GOT3 (cell line): Measurements from ENCODE around the gene HECTD1.
A peak's percentile ranks its signal among the peaks of the same experiment; 100 is the strongest.
"Not testable (repeated sequence)": the region's sequence is repeated elsewhere in the genome, so short reads cannot be mapped to it uniquely, and the experiment has no call there.

Source experiments
- DNase-seq: peaks from one replicate; lab custom pipeline; 2025; ENCODE audit warnings: mixed read lengths; lab: John Stamatoyannopoulos, UW

Gene HECTD1

GRCh38 chr14:31228533-31228932 is 20.9 kb upstream of the HECTD1 start:
- no peak for DNase-seq

GRCh38 chr14:31224808-31225207 is 17.2 kb upstream of the HECTD1 start:
- no peak for DNase-seq

- DNase-seq: no peak
These were observed 15.7 kb upstream of the HECTD1 start for GRCh38 chr14:31223331-31223730.

GRCh38 chr14:31222834-31223233 is 15.2 kb upstream of the HECTD1 start:
- DNase-seq: no peak

- DNase-seq: no peak
These were observed 13.7 kb upstream of the HECTD1 start for GRCh38 chr14:31221266-31221665.

- DNase-seq: no peak
These were observed 11.6 kb upstream of the HECTD1 start for GRCh38 chr14:31219169-31219568.

- DNase-seq: no peak
These were observed 8.8 kb upstream of the HECTD1 start for GRCh38 chr14:31216359-31216758.

GRCh38 chr14:31212893-31213292 is 5.3 kb upstream of the HECTD1 start:
- DNase-seq: no peak

GRCh38 chr14:31209605-31210004 is 2.0 kb upstream of the HECTD1 start:
- no peak for DNase-seq

- DNase-seq: no peak
These were observed 1.2 kb upstream of the HECTD1 start for GRCh38 chr14:31208546-31209424.

- DNase-seq: peak; percentile 44
These were observed 272 bp downstream of the HECTD1 start for GRCh38 chr14:31207287-31207754.

- no peak for DNase-seq
These were observed 882 bp downstream of the HECTD1 start for GRCh38 chr14:31206536-31207286.

GRCh38 chr14:31205681-31206535 is 1.7 kb downstream of the HECTD1 start:
- DNase-seq: no peak

- no peak for DNase-seq
These were observed 2.7 kb downstream of the HECTD1 start for GRCh38 chr14:31204593-31205534.

- DNase-seq: not testable (repeated sequence)
These were observed 3.5 kb downstream of the HECTD1 start for GRCh38 chr14:31203899-31204592.

GRCh38 chr14:31203414-31203742 is 4.2 kb downstream of the HECTD1 start:
- DNase-seq: no peak

- DNase-seq: no peak
These were observed 6.5 kb downstream of the HECTD1 start for GRCh38 chr14:31201111-31201510.

GRCh38 chr14:31200702-31200990 is 6.9 kb downstream of the HECTD1 start:
- no peak for DNase-seq

- no peak for DNase-seq
These were observed 9.9 kb downstream of the HECTD1 start for GRCh38 chr14:31197671-31198070.

GRCh38 chr14:31196839-31197492 is 10.6 kb downstream of the HECTD1 start:
- DNase-seq: no peak
